NCI-H1105 (cell line): ENCODE results near the gene CFAP410.
"Not testable (repeated sequence)": the region's sequence is repeated elsewhere in the genome, so short reads cannot be mapped to it uniquely, and the experiment has no call there.

Experiments used
- DNase-seq: peaks from one replicate; lab custom pipeline; 2025; lab: John Stamatoyannopoulos, UW

CFAP410 gene

GRCh38 chr21:44350773-44351481 is 11.7 kb upstream of the CFAP410 start:
- DNase-seq: no peak

- DNase-seq: no peak
Observed at GRCh38 chr21:44349847-44350772, 10.9 kb upstream of the CFAP410 start.

GRCh38 chr21:44349416-44349846 is 10.2 kb upstream of the CFAP410 start:
- no peak for DNase-seq

- DNase-seq: no peak
Observed at GRCh38 chr21:44348861-44349260, 9.7 kb upstream of the CFAP410 start.

- peak; percentile 78 for DNase-seq
Observed at GRCh38 chr21:44347911-44348451, 8.8 kb upstream of the CFAP410 start.

- DNase-seq: no peak
Observed at GRCh38 chr21:44345495-44345894, 6.3 kb upstream of the CFAP410 start.

GRCh38 chr21:44344541-44345183 is 5.5 kb upstream of the CFAP410 start:
- DNase-seq: no peak

- DNase-seq: not testable (repeated sequence)
Observed at GRCh38 chr21:44342981-44343380, 3.8 kb upstream of the CFAP410 start.

- DNase-seq: not testable (repeated sequence)
Observed at GRCh38 chr21:44341726-44342458, 2.7 kb upstream of the CFAP410 start.

- DNase-seq: peak; percentile 45
Observed at GRCh38 chr21:44337941-44338895, 972 bp downstream of the CFAP410 start.

GRCh38 chr21:44337449-44337848 is 1.7 kb downstream of the CFAP410 start:
- no peak for DNase-seq

- DNase-seq: no peak
Observed at GRCh38 chr21:44335266-44336059, 3.7 kb downstream of the CFAP410 start.

GRCh38 chr21:44334329-44335030 is 4.7 kb downstream of the CFAP410 start:
- DNase-seq: no peak

- DNase-seq: no peak
Observed at GRCh38 chr21:44333509-44334328, 5.5 kb downstream of the CFAP410 start.

GRCh38 chr21:44332965-44333364 is 6.2 kb downstream of the CFAP410 start:
- no peak for DNase-seq

- no peak for DNase-seq
Observed at GRCh38 chr21:44332383-44332782, 6.8 kb downstream of the CFAP410 start.

GRCh38 chr21:44331650-44332307 is 7.4 kb downstream of the CFAP410 start:
- no peak for DNase-seq
